Sigmoid colon (tissue), 3 donors: Measurements from ENCODE around the gene GSAP.

Experiments
- POLR2A ChIP-seq, 2 donors: fragments of 450-650 bp; IDR thresholded peaks; one replicate each; pipeline ENCODE4 v1.6.1; 2016; ENCODE audit warnings: antibody characterized with exemption in 2 of 2, mild to moderate bottlenecking in 2 of 2, moderate library complexity in 2 of 2
- TF ChIP-seq, protein P1 (sequence below), 4 experiments: fragments of 450-650 bp in 3 of 4; fragments of 200-600 bp in 1 of 4; IDR thresholded peaks; one replicate each; pipeline ENCODE4 v1.5.1; 2016 to 2019; ENCODE audit warnings: antibody characterized with exemption in 4 of 4, mild to moderate bottlenecking in 3 of 4, moderate library complexity in 2 of 4

DNA sequence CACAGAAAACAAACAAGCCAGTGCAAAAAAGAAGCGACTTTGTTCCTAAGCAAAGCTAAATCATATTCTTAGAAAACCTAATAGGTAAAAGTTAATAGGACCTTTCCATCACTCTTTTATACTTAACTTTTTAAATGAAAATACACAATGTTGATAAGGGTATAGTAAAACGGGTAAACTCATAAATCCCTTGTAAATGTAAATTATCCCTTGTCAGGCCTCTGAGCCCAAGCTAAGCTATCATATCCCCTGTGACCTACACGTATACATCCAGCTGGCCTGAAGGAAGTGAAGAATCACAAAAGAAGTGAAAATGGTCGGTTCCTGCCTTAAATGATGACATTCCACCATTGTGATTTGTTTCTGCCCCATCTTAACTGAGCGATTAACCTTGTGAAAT lies 76.4 kb downstream of the GSAP start:
- TF ChIP-seq, protein P1, sequence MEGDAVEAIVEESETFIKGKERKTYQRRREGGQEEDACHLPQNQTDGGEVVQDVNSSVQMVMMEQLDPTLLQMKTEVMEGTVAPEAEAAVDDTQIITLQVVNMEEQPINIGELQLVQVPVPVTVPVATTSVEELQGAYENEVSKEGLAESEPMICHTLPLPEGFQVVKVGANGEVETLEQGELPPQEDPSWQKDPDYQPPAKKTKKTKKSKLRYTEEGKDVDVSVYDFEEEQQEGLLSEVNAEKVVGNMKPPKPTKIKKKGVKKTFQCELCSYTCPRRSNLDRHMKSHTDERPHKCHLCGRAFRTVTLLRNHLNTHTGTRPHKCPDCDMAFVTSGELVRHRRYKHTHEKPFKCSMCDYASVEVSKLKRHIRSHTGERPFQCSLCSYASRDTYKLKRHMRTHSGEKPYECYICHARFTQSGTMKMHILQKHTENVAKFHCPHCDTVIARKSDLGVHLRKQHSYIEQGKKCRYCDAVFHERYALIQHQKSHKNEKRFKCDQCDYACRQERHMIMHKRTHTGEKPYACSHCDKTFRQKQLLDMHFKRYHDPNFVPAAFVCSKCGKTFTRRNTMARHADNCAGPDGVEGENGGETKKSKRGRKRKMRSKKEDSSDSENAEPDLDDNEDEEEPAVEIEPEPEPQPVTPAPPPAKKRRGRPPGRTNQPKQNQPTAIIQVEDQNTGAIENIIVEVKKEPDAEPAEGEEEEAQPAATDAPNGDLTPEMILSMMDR (IDR thresholded peaks at IDR 0.05): no peak
- no peak for TF ChIP-seq POLR2A (IDR thresholded peaks at IDR 0.05)
